HG03457 (cell line): ENCODE results near the gene TIMM22.

ENCODE experiments used
- ATAC-seq: cut with Tn5 transposase; IDR thresholded peaks from one replicate; pipeline ENCODE4 v1.9.1; 2021; ENCODE audit warnings: moderate number of reproducible peaks; ENCODE audit not compliant: unreplicated experiment

TIMM22 gene

DNA sequence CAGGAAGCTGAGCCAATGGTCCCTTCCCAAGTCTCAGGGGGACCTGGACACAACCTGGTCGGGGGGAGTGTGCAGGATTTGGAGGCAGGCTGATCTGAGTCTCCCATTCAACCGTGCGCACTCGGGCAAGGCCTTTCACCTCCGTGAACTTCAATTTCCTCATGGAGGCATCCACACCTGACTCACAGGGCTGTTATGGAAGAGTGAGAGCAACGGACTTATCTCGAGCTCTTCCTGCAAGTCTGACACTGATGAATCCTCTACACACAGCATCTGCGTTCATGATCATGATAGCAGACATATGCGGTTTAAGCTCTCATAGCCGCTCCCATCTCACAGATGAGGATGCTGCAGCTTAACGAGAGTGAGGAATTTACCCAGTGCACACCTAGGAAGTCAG lies 21.6 kb downstream of the TIMM22 start:
- ATAC-seq: no peak

GRCh38 chr17:1019451-1019850 lies 22.5 kb downstream of the TIMM22 start:
- ATAC-seq: no peak

DNA sequence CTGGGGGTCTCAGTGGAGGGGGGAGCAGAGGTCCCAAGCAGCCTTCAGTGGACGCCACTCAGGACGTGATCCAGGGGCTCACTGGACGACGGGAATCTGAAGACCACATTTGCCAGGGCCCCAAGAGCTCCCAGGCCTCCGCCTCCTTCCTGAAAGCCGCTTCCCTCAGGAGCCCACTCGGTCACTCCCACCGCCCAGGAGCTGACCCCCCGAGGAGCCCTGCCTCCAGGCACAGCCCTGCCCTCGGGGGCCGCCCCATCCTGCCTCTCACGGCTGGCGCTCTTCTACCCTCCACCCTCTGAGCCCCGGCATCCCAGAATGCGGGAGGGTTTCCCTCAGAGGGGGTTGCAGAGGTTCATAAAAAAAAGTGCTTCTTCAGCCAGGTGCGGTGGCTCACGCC lies 24.2 kb downstream of the TIMM22 start:
- ATAC-seq: no peak

GRCh38 chr17:1022278-1023024 lies 25.5 kb downstream of the TIMM22 start:
- no peak for ATAC-seq

DNA sequence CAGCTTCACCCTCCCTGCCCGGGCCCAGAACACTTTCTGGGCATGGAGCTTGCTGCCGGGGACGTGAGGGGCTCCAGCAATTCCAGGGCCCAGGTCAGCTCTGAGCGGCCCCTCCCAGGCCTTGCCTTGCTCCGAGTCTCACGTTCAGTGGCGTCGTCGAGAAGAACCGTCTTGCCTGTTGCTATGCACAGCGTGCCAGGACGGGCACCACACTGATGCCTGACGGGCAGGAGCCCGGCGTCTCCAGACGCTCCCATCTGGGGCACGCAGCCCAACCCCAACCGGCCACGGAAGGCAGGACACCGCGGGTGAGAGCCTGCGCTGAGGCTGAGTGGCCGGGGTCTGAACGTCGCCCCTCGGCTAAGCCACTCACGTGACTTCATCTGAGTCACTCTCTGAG lies 27.1 kb downstream of the TIMM22 start:
- no peak for ATAC-seq

DNA sequence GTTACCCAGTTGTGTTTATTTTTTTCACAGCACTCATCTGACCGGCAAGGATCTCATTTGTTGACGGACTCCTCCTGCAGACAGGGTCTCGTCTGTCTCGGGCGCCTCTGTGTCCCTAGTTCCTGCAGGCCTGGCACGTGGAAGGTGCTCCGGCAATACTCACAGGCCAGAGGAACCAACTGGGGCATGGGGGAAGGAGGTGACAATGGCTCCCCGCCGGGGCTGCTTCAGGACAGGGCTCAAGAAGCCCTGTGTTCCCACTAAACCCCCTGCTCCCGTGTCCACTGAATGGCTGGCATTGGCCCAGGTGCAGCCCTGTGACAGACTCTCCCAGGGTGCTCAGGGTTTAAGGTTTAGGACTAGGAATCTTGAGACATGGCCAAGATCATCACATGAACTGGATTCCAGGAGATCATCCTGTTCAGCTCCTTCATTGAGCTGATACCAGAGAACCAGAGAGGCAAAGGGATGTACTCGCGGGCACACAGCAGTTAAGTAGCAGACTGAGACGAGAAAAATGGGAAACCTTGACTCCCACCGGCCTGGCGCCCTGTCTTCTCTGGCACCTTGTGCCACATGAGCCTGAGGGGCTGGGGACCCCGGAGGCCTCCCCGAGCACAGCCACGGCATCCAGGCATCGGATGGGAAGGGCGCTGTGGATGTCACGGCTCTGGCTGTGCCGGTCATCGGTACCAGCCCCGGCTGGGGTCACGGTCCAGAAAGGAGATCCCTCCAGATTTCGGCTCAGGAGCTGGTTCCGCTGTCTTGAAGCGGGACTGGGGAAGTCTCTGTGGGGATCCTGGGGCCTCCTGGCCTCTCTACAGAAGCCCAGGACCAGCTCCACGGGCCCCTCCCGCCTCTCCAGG lies 29.0 kb downstream of the TIMM22 start:
- no peak for ATAC-seq

DNA sequence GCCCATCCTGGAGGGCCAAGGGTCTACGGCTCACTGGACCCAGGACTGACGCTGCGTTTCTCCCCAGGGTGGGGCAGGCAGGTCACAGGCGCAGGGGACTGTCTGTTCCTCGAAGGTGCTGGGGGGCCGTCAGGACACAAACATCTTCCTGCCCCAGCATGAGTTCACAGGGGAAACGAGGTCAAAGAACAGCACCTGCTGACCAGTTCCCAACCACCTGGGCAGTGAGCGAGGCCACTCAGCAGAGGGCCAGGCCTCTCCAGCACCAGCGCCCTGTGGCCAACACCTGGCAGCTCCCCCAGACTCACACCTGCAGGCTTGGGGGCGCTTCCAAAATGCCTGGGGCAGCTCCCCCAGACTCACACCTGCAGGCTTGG lies 29.7 kb downstream of the TIMM22 start:
- ATAC-seq: no peak

GRCh38 chr17:1027044-1027443 lies 30.1 kb downstream of the TIMM22 start:
- no peak for ATAC-seq

GRCh38 chr17:1029196-1029921 lies 32.4 kb downstream of the TIMM22 start:
- no peak for ATAC-seq

GRCh38 chr17:1029922-1030644 lies 33.2 kb downstream of the TIMM22 start:
- no peak for ATAC-seq

- ATAC-seq: no peak
Observed at GRCh38 chr17:1030684-1031532, 34.0 kb downstream of the TIMM22 start.

- no peak for ATAC-seq
Observed at GRCh38 chr17:1031711-1032110, 34.8 kb downstream of the TIMM22 start.

GRCh38 chr17:1032391-1032790 lies 35.5 kb downstream of the TIMM22 start:
- no peak for ATAC-seq

- ATAC-seq: no peak
Observed at GRCh38 chr17:1033503-1033902, 36.6 kb downstream of the TIMM22 start.

DNA sequence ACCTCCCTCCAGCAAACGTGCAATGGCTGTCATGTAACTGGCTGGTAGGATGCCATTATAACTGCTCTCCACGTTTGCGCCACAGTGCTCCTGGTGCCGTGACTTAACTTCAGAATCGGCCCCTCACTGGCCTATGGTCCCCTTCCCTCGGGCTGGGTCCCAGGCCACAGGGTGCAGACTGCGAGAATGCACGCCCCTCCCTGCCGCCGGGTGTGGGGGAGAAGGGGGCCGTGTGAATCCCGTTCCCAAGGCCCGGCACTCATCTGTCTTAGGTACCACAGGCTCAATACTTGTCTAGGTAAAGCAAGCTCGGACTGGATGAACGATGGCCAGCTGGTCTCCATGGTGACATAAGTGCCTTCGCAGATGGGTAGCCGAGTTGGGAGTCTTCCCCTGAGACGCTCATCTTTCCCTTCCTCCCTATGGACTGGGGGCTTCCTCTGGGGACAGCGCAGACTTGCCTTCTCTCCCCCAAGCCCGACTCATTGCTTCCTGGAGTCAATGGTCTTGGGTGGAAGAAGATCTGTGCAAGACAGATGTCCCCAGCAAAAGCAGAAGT lies 37.8 kb downstream of the TIMM22 start:
- ATAC-seq: no peak

GRCh38 chr17:1035546-1036170 lies 38.7 kb downstream of the TIMM22 start:
- ATAC-seq: no peak

- ATAC-seq: no peak
Observed at GRCh38 chr17:1036171-1036844, 39.4 kb downstream of the TIMM22 start.

DNA sequence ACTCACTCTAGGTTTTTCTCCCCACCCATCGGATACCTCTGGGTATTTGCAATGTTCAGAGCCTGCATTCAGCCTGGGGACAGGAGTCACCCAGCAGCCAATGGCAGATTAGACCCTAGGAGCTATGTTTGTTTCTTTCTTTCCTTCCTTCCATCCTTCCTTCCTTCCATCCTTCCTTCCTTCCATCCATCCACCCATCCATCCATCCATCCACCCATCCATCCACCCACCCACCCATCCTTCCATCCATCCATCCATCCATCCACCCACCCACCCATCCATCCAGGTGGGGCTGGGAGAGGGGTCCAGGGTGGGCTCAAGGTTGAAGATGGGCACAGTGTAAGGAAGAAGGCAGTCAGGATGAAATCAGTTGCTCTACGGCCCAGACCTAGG lies 39.9 kb downstream of the TIMM22 start:
- ATAC-seq: no peak
